ENCODE measurements around the gene RAB35.

- TF ChIP-seq, protein P1, sequence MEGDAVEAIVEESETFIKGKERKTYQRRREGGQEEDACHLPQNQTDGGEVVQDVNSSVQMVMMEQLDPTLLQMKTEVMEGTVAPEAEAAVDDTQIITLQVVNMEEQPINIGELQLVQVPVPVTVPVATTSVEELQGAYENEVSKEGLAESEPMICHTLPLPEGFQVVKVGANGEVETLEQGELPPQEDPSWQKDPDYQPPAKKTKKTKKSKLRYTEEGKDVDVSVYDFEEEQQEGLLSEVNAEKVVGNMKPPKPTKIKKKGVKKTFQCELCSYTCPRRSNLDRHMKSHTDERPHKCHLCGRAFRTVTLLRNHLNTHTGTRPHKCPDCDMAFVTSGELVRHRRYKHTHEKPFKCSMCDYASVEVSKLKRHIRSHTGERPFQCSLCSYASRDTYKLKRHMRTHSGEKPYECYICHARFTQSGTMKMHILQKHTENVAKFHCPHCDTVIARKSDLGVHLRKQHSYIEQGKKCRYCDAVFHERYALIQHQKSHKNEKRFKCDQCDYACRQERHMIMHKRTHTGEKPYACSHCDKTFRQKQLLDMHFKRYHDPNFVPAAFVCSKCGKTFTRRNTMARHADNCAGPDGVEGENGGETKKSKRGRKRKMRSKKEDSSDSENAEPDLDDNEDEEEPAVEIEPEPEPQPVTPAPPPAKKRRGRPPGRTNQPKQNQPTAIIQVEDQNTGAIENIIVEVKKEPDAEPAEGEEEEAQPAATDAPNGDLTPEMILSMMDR (IDR thresholded peaks at IDR 0.05 in 2 of 3, conservative IDR thresholded peaks at IDR 0.05 in 1 of 3; ENCODE audit: borderline replicate concordance in 1 of 3, insufficient read depth in 1 of 3, low read depth in 2 of 3, low read length in 2 of 3), result no peak
- TF ChIP-seq SIN3A (IDR thresholded peaks at IDR 0.05; ENCODE audit: low read depth) (no peak), POLR2AphosphoS5 (IDR thresholded peaks at IDR 0.05; ENCODE audit: low read depth, low read length) (no peak), MAX (IDR thresholded peaks at IDR 0.05) (no peak), POLR2A (IDR thresholded peaks at IDR 0.05; ENCODE audit: borderline replicate concordance, extremely low read depth, insufficient read depth, insufficient read length) (no peak)
- TF ChIP-seq, protein P2, sequence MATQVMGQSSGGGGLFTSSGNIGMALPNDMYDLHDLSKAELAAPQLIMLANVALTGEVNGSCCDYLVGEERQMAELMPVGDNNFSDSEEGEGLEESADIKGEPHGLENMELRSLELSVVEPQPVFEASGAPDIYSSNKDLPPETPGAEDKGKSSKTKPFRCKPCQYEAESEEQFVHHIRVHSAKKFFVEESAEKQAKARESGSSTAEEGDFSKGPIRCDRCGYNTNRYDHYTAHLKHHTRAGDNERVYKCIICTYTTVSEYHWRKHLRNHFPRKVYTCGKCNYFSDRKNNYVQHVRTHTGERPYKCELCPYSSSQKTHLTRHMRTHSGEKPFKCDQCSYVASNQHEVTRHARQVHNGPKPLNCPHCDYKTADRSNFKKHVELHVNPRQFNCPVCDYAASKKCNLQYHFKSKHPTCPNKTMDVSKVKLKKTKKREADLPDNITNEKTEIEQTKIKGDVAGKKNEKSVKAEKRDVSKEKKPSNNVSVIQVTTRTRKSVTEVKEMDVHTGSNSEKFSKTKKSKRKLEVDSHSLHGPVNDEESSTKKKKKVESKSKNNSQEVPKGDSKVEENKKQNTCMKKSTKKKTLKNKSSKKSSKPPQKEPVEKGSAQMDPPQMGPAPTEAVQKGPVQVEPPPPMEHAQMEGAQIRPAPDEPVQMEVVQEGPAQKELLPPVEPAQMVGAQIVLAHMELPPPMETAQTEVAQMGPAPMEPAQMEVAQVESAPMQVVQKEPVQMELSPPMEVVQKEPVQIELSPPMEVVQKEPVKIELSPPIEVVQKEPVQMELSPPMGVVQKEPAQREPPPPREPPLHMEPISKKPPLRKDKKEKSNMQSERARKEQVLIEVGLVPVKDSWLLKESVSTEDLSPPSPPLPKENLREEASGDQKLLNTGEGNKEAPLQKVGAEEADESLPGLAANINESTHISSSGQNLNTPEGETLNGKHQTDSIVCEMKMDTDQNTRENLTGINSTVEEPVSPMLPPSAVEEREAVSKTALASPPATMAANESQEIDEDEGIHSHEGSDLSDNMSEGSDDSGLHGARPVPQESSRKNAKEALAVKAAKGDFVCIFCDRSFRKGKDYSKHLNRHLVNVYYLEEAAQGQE (IDR thresholded peaks at IDR 0.05; ENCODE audit: low read depth), result no peak
- TF ChIP-seq, protein P3, sequence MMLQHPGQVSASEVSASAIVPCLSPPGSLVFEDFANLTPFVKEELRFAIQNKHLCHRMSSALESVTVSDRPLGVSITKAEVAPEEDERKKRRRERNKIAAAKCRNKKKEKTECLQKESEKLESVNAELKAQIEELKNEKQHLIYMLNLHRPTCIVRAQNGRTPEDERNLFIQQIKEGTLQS (IDR thresholded peaks at IDR 0.05), result no peak
These were observed 41.4 kb downstream of the RAB35 start for GRCh38 chr12:120075034-120075616.
